GM23248 (cell line): ENCODE results near the gene CDC42SE1. TPM values are rescaled to one million over a fixed set of nuclear protein-coding genes. Genes with fewer than 3 reads are reported as not detected.

Experiments
- DNase-seq: peaks from one replicate; pipeline ENCODE4 v3.0.0-alpha.2; 2015
- H2AFZ ChIP-seq: fragments of 200-600 bp; sonication (generic); 2 replicates; pipeline ENCODE4 v1.6.1; 2016; ENCODE audit warnings: antibody characterized with exemption
- H3F3A ChIP-seq: fragments of 200-600 bp; sonication (generic); 2 replicates; pipeline ENCODE4 v1.6.1; 2016; ENCODE audit warnings: mild to moderate bottlenecking, antibody characterized with exemption, mixed run types; ENCODE audit not compliant: insufficient read depth
- H3K27ac ChIP-seq: fragments of 200-600 bp; sonication (generic); 2 replicates; pipeline ENCODE4 v1.5.1; 2016; ENCODE audit warnings: mild to moderate bottlenecking
- H3K27me3 ChIP-seq: fragments of 200-600 bp; sonication (generic); replicated peaks from 2 replicates; pipeline ENCODE4 v1.6.1; 2016; ENCODE audit warnings: mild to moderate bottlenecking; ENCODE audit not compliant: insufficient read depth
- H3K36me3 ChIP-seq: fragments of 200-600 bp; sonication (generic); 2 replicates; pipeline ENCODE4 v1.6.1; 2016; ENCODE audit warnings: low read depth, mild to moderate bottlenecking
- H3K4me1 ChIP-seq: fragments of 200-600 bp; sonication (generic); 2 replicates; pipeline ENCODE4 v1.6.1; 2016; ENCODE audit warnings: mild to moderate bottlenecking; ENCODE audit not compliant: insufficient read depth
- H3K4me2 ChIP-seq: fragments of 200-600 bp; sonication (generic); one replicate; pipeline ENCODE4 v1.6.1; 2016; ENCODE audit warnings: mild to moderate bottlenecking; ENCODE audit not compliant: unreplicated experiment
- H3K4me3 ChIP-seq: fragments of 200-600 bp; sonication (generic); 2 replicates; pipeline ENCODE4 v1.5.1; 2016; ENCODE audit warnings: mild to moderate bottlenecking
- H3K79me2 ChIP-seq: fragments of 200-600 bp; sonication (generic); 2 replicates; pipeline ENCODE4 v1.6.1; 2016; ENCODE audit warnings: mild to moderate bottlenecking; ENCODE audit not compliant: insufficient read depth
- H3K9ac ChIP-seq: fragments of 200-600 bp; sonication (generic); 2 replicates; pipeline ENCODE4 v1.6.1; 2016; ENCODE audit warnings: mild to moderate bottlenecking
- H3K9me2 ChIP-seq: fragments of 200-600 bp; sonication (generic); 2 replicates; pipeline ENCODE4 v1.6.1; 2016; ENCODE audit warnings: mixed run types, mild to moderate bottlenecking, moderate library complexity; ENCODE audit not compliant: insufficient read depth
- H3K9me3 ChIP-seq: fragments of 200-600 bp; sonication (generic); one replicate; pipeline ENCODE4 v1.6.1; 2017; ENCODE audit warnings: low read depth
- H4K20me1 ChIP-seq: fragments of 200-600 bp; sonication (generic); 2 replicates; pipeline ENCODE4 v1.6.0; 2016; ENCODE audit not compliant: insufficient read depth
- EZH2 ChIP-seq: fragments of 200-600 bp; sonication (generic); IDR thresholded peaks from 2 replicates; pipeline ENCODE4 v1.6.1; 2018; ENCODE audit warnings: antibody characterized with exemption, mild to moderate bottlenecking; ENCODE audit not compliant: insufficient read depth, poor library complexity, severe bottlenecking
- EZH2phosphoT487 ChIP-seq: fragments of 200-600 bp; sonication (generic); IDR thresholded peaks from 2 replicates; pipeline ENCODE4 v1.6.1; 2018; ENCODE audit warnings: antibody characterized with exemption, moderate library complexity, mild to moderate bottlenecking, low read depth; ENCODE audit not compliant: insufficient read depth
- WGBS, 2 experiments: methylation state at CpG; one replicate each; pipeline ENCODE4 v1.1.6; 2015 to 2017; ENCODE audit warnings: low lambda C conversion rate in 2 of 2, low coverage in 1 of 2; ENCODE audit errors: missing lambda C conversion rate in 2 of 2; 5-methylcytosine and 5-hydroxymethylcytosine counted together
- in situ Hi-C: fragments of 300-500 bp; cut with MboI; formaldehyde crosslinking; loops from 2 replicates; pipeline ENCODE4 v1.15.0; 2020
- polyA plus RNA-seq: library from polyadenylated mRNA; unstranded; fragments of >200 nt; fragmentation: Nextera tagmentation; extraction: Ambion mirVana; gene quantifications from 2 replicates; pipeline ENCODE4 v1.2.1, GENCODE V29; 2016
- total RNA-seq: library from RNA; depleted of rRNA; stranded (reverse); fragments of >200 nt; shearing (Covaris generic); gene quantifications from 2 replicates; pipeline ENCODE4 v1.2.3, GENCODE V29; 2014

Gene CDC42SE1
- total and polyA plus RNA-seq, 2 experiments from 2014 or later, result 18.2 to 52.2 TPM

- no peaks in the 10 kb centered on the region for H3K27me3 ChIP-seq
- TF ChIP-seq EZH2phosphoT487 (no peak), EZH2 (no peak)
- no peak overlapping the region for H3K4me3 ChIP-seq
- H3K27ac ChIP-seq, result no peak overlapping the region
- H3K36me3 ChIP-seq, result peaks cover 53% of the 10 kb centered on the region
- in situ Hi-C loops, result no loop called here
- no peak for DNase-seq
- H3K9me2 ChIP-seq, result no peaks in the 10 kb centered on the region
- H4K20me1 ChIP-seq, result no peaks in the 10 kb centered on the region; the same call in 1 of the 2 replicates
- H3K9me3 ChIP-seq, result no peaks in the 10 kb centered on the region
- H3F3A ChIP-seq, result peaks cover 77% of the 10 kb centered on the region
- no peak overlapping the region for H3K4me2 ChIP-seq
- H2AFZ ChIP-seq, result no peak overlapping the region
- no peak overlapping the region for H3K9ac ChIP-seq
- H3K79me2 ChIP-seq, result peaks cover 32% of the 10 kb centered on the region
- H3K4me1 ChIP-seq, result peaks cover 23% of the 10 kb centered on the region
- 85 to 88% methylated on average over 2 of the region's 2 CpGs for WGBS, 2 experiments
These were observed 7.9 kb downstream of the CDC42SE1 start for GRCh38 chr1:151051356-151052009.

DNA sequence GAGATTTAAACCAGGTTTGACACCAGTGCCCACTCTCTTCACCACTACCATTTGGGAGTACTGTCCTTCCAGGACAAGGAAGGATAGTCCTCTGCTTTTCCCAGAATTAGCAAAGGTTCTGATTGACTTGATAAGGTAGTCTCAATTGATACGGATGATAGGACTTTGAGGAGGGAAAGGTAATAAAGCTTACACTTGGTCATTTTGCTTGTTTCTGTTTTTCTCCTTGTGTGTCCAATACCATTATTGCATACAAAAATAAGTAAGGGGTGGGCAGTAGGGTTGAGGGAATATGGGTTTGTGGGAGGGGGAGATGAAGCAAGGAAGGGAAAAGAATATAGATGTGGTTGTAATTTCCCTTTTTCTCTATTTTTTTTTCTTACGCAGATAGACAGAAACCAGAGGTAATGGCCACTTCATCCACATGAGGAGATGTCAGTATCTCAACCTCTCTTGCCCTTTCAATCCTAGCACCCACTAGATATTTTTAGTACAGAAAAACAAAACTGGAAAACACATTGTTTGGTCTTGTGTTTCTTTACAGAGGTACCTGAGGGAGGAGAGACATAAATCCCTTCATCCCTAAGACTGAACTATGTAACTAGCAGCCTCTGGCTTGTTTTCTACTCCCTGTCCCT lies 9.3 kb downstream of the CDC42SE1 start:
- in situ Hi-C loops, result no loop called here
- 0 out of 2 replicates have a peak, but pooled peaks cover 13% of the 10 kb centered on the region for H3K4me1 ChIP-seq
- WGBS, 2 experiments, result 78% methylated on average over 2 of the region's 2 CpGs
- no peak for DNase-seq
- TF ChIP-seq EZH2 (no peak), EZH2phosphoT487 (no peak)
- H3K27me3 ChIP-seq, result no peaks in the 10 kb centered on the region
- no peak overlapping the region for H3K4me2 ChIP-seq
- H3K27ac ChIP-seq, result peak overlapping the region; percentile 5; the same call in 1 of the 2 replicates
- no peaks in the 10 kb centered on the region for H3K9me3 ChIP-seq
- no peak overlapping the region for H3K9ac ChIP-seq
- H3K9me2 ChIP-seq, result no peaks in the 10 kb centered on the region
- no peaks in the 10 kb centered on the region for H4K20me1 ChIP-seq
- H3K4me3 ChIP-seq, result no peak overlapping the region
- no peak overlapping the region for H2AFZ ChIP-seq
- peaks cover 19% of the 10 kb centered on the region for H3K79me2 ChIP-seq
- peaks cover 72% of the 10 kb centered on the region for H3F3A ChIP-seq
- H3K36me3 ChIP-seq, result peaks cover 46% of the 10 kb centered on the region

DNA sequence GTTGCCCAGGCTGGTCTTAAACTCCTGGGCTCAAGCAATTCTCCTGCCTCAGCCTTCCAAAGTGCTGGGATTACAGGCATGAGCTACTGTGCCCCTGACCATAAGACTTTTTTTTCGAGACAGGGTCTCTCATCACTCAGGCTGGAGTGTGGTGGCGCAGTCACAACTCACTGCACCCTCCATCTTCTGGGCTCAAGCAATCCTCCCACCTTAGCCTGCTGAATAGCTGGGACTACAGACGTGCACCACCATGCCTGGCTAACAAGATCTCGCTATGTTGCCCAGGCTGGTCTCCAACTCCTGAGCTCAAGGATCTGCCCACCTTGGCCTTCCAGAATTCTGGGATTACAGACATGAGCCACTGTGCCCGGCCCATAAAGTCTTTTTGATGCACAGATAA lies 10.0 kb downstream of the CDC42SE1 start:
- H3K27me3 ChIP-seq, result no peaks in the 10 kb centered on the region
- no peak for DNase-seq
- H3K36me3 ChIP-seq, result peaks cover 38% of the 10 kb centered on the region
- H3K9me3 ChIP-seq, result no peaks in the 10 kb centered on the region
- in situ Hi-C loops, result no loop called here
- WGBS, 2 experiments, result 84 to 85% methylated on average over 5 of the region's 5 CpGs
- H3K79me2 ChIP-seq, result peaks cover 12% of the 10 kb centered on the region
- no peak overlapping the region for H3K27ac ChIP-seq
- H4K20me1 ChIP-seq, result no peaks in the 10 kb centered on the region
- H3K9ac ChIP-seq, result no peak overlapping the region
- H3K4me2 ChIP-seq, result no peak overlapping the region
- no peak overlapping the region for H3K4me3 ChIP-seq
- no peak overlapping the region for H2AFZ ChIP-seq
- H3K9me2 ChIP-seq, result no peaks in the 10 kb centered on the region
- H3F3A ChIP-seq, result peaks cover 65% of the 10 kb centered on the region
- 0 out of 2 replicates have a peak, but pooled peaks cover 13% of the 10 kb centered on the region for H3K4me1 ChIP-seq
- TF ChIP-seq EZH2, result no peak

DNA sequence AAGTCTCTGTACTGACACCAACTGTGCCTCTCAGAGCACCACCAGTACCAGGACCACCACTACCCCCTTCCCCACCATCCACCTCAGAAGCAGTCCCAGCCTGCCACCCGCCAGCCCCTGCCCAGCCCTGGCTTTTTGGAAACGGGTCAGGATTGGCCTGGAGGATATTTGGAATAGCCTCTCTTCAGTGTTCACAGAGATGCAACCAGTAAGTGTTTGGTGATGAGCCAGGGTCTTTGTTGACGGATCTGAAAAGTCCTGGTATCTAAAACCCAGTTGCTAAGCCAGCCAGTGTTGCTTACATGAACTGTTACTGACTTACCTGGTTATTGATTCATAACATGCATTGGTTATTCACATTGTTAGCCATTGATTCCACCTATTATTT lies 10.8 kb downstream of the CDC42SE1 start:
- Histone ChIP-seq H4K20me1 (no peaks in the 10 kb centered on the region), H3K27me3 (no peaks in the 10 kb centered on the region), H3K27ac (peak overlapping the region; percentile 71), H2AFZ (peak overlapping the region; percentile 89; the same call in 1 of the 2 replicates), H3K4me3 (peak overlapping the region; percentile 77), H3K4me2 (peak overlapping the region; percentile 83), H3K9me3 (no peaks in the 10 kb centered on the region), H3K9me2 (no peaks in the 10 kb centered on the region), H3K79me2 (peaks cover 4% of the 10 kb centered on the region), H3K9ac (peak overlapping the region; percentile 84), H3K36me3 (peaks cover 30% of the 10 kb centered on the region), H3K4me1 (0 out of 2 replicates have a peak, but pooled peaks cover 13% of the 10 kb centered on the region), H3F3A (peaks cover 56% of the 10 kb centered on the region)
- 2% methylated on average over 3 of the region's 3 CpGs for WGBS, 2 experiments
- in situ Hi-C loops, result no loop called here
- no peak for TF ChIP-seq EZH2
- TF ChIP-seq EZH2phosphoT487, result no peak
- DNase-seq, result no peak
